BLaER1 treated with 17β-estradiol and CSF1 and Interleukin-3, amounts not matched to agents 10 nM and 100 nM (cell line): ENCODE measurements around the gene COMMD10.

ENCODE experiments used
- H3K27ac ChIP-seq, 11 experiments: shearing (Covaris generic); formaldehyde crosslinking; 2 replicates each; pipeline ENCODE4 v1.8.1; 2022
- H3K27me3 ChIP-seq, 11 experiments: shearing (Covaris generic); formaldehyde crosslinking; 2 replicates each; pipeline ENCODE4 v1.8.1; 2022
- H3K36me3 ChIP-seq, 11 experiments: shearing (Covaris generic); formaldehyde crosslinking; 2 replicates each; pipeline ENCODE4 v1.8.1; 2022
- H3K4me1 ChIP-seq, 10 experiments: shearing (Covaris generic); formaldehyde crosslinking; 2 replicates each; pipeline ENCODE4 v1.8.1; 2022
- H3K4me2 ChIP-seq, 11 experiments: shearing (Covaris generic); formaldehyde crosslinking; 2 replicates each; pipeline ENCODE4 v1.8.1; 2022
- H3K4me3 ChIP-seq, 10 experiments: shearing (Covaris generic); formaldehyde crosslinking; 2 replicates each; pipeline ENCODE4 v1.8.1; 2022
- H3K9ac ChIP-seq, 11 experiments: shearing (Covaris generic); formaldehyde crosslinking; 2 replicates each; pipeline ENCODE4 v1.8.1; 2022
- H3K9me3 ChIP-seq, 11 experiments: shearing (Covaris generic); formaldehyde crosslinking; replicated peaks in 1 of 11; 2 replicates each; pipeline ENCODE4 v1.8.1; 2022
- H4K20me1 ChIP-seq, 11 experiments: shearing (Covaris generic); formaldehyde crosslinking; 2 replicates each; pipeline ENCODE4 v1.8.1; 2022
- Cebpa-rat ChIP-seq, 11 experiments: shearing (Covaris generic); IDR thresholded peaks; 2 replicates each; pipeline ENCODE4 v1.8.1; 2022

Gene COMMD10

GRCh38 chr5:116154252-116154651, 69.4 kb downstream of the COMMD10 start:
- Histone ChIP-seq H3K4me1 (peaks cover 0 to 7% (median 0%) of the 10 kb centered on the region in 10 experiments; a peak in 1 of 20 replicates), H3K27me3 (no peaks in the 10 kb centered on the region)
- no peak for TF ChIP-seq Cebpa-rat (IDR thresholded peaks at IDR 0.05)

GRCh38 chr5:116154931-116155330, 70.1 kb downstream of the COMMD10 start:
- H3K27me3 ChIP-seq, result no peaks in the 10 kb centered on the region
- no peak overlapping the region for H3K9ac ChIP-seq
- TF ChIP-seq Cebpa-rat (IDR thresholded peaks at IDR 0.05), result no peak
- 0 out of 22 replicates have a peak, but pooled peaks cover 0 to 5% (median 0%) of the 10 kb centered on the region in 11 experiments for H4K20me1 ChIP-seq
- no peak overlapping the region for H3K4me3 ChIP-seq
- no peak overlapping the region for H3K4me2 ChIP-seq
- no peak overlapping the region for H3K27ac ChIP-seq
- 0 out of 22 replicates have a peak, but pooled peaks cover 0 to 3% (median 0%) of the 10 kb centered on the region in 11 experiments for H3K9me3 ChIP-seq
- H3K4me1 ChIP-seq, result peaks cover 0 to 7% (median 0%) of the 10 kb centered on the region in 10 experiments; a peak in 1 of 20 replicates
- peaks cover 0 to 9% (median 0%) of the 10 kb centered on the region in 11 experiments; a peak in 2 of 22 replicates for H3K36me3 ChIP-seq

More at GRCh38 chr5:116154252-116154651, 69.4 kb downstream of the COMMD10 start:
- Histone ChIP-seq H3K4me2 (no peak overlapping the region), H3K9me3 (0 out of 22 replicates have a peak, but pooled peaks cover 0 to 3% (median 0%) of the 10 kb centered on the region in 11 experiments), H3K4me3 (no peak overlapping the region), H3K9ac (no peak overlapping the region), H3K36me3 (peaks cover 0 to 6% (median 0%) of the 10 kb centered on the region in 11 experiments; a peak in 2 of 22 replicates), H4K20me1 (0 out of 22 replicates have a peak, but pooled peaks cover 0 to 5% (median 0%) of the 10 kb centered on the region in 11 experiments), H3K27ac (no peak overlapping the region)

GRCh38 chr5:116157902-116158301, 73.1 kb downstream of the COMMD10 start:
- peaks cover 0 to 7% (median 0%) of the 10 kb centered on the region in 10 experiments; a peak in 1 of 20 replicates for H3K4me1 ChIP-seq
- no peak overlapping the region for H3K4me2 ChIP-seq
- peaks cover 0 to 9% (median 0%) of the 10 kb centered on the region in 11 experiments; a peak in 2 of 22 replicates for H3K36me3 ChIP-seq
- no peaks in the 10 kb centered on the region for H3K27me3 ChIP-seq
- H3K27ac ChIP-seq, result no peak overlapping the region
- H3K9me3 ChIP-seq, result no peaks in the 10 kb centered on the region
- H3K9ac ChIP-seq, result no peak overlapping the region
- peaks cover 0 to 12% (median 0%) of the 10 kb centered on the region in 11 experiments; a peak in 1 of 22 replicates for H4K20me1 ChIP-seq
- no peak overlapping the region for H3K4me3 ChIP-seq
- TF ChIP-seq Cebpa-rat (IDR thresholded peaks at IDR 0.05), result no peak

GRCh38 chr5:116159006-116159405, 74.2 kb downstream of the COMMD10 start:
- H3K4me3 ChIP-seq, result no peak overlapping the region
- H3K9me3 ChIP-seq, result 0 out of 22 replicates have a peak, but pooled peaks cover 0 to 2% (median 0%) of the 10 kb centered on the region in 11 experiments
- H3K9ac ChIP-seq, result no peak overlapping the region
- H4K20me1 ChIP-seq, result peaks cover 0 to 12% (median 0%) of the 10 kb centered on the region in 11 experiments; a peak in 1 of 22 replicates
- no peak overlapping the region for H3K4me2 ChIP-seq
- no peak overlapping the region for H3K27ac ChIP-seq
- H3K27me3 ChIP-seq, result no peaks in the 10 kb centered on the region
- H3K4me1 ChIP-seq, result peaks cover 0 to 7% (median 0%) of the 10 kb centered on the region in 10 experiments; a peak in 1 of 20 replicates
- H3K36me3 ChIP-seq, result peaks cover 0 to 12% (median 3%) of the 10 kb centered on the region in 11 experiments; a peak in 11 of 22 replicates
- TF ChIP-seq Cebpa-rat (IDR thresholded peaks at IDR 0.05), result no peak

- Histone ChIP-seq H3K27me3 (no peaks in the 10 kb centered on the region), H3K4me3 (no peak overlapping the region), H3K4me2 (no peak overlapping the region), H3K9me3 (peaks cover 0 to 16% (median 9%) of the 10 kb centered on the region in 11 experiments; a peak in 9 of 22 replicates), H3K9ac (no peak overlapping the region), H3K36me3 (peaks cover 0 to 11% (median 0%) of the 10 kb centered on the region in 11 experiments; a peak in 4 of 22 replicates), H3K4me1 (peaks cover 0 to 11% (median 0%) of the 10 kb centered on the region in 10 experiments; a peak in 1 of 20 replicates), H4K20me1 (no peaks in the 10 kb centered on the region; a peak in 1 of 22 replicates), H3K27ac (no peak overlapping the region)
- TF ChIP-seq Cebpa-rat (IDR thresholded peaks at IDR 0.05), result no peak
Observed at GRCh38 chr5:116174111-116174510, 89.3 kb downstream of the COMMD10 start.

GRCh38 chr5:116176121-116176520, 91.3 kb downstream of the COMMD10 start:
- Histone ChIP-seq H3K4me2 (no peak overlapping the region), H3K9me3 (no peaks in the 10 kb centered on the region), H3K27me3 (no peaks in the 10 kb centered on the region), H4K20me1 (no peaks in the 10 kb centered on the region; a peak in 2 of 22 replicates), H3K4me3 (no peak overlapping the region), H3K27ac (no peak overlapping the region), H3K36me3 (peaks cover 0 to 11% (median 0%) of the 10 kb centered on the region in 11 experiments; a peak in 4 of 22 replicates), H3K9ac (no peak overlapping the region), H3K4me1 (no peaks in the 10 kb centered on the region)
- no peak for TF ChIP-seq Cebpa-rat (IDR thresholded peaks at IDR 0.05)

GRCh38 chr5:116178925-116179324, 94.1 kb downstream of the COMMD10 start:
- no peak overlapping the region for H3K27ac ChIP-seq
- no peak for TF ChIP-seq Cebpa-rat (IDR thresholded peaks at IDR 0.05)

GRCh38 chr5:116209166-116209565, 124.3 kb downstream of the COMMD10 start:
- no peak for TF ChIP-seq Cebpa-rat (IDR thresholded peaks at IDR 0.05)
- H3K4me3 ChIP-seq, result no peak overlapping the region
- no peak overlapping the region for H3K9ac ChIP-seq
- H3K9me3 ChIP-seq, result no peaks in the 10 kb centered on the region
- no peaks in the 10 kb centered on the region for H3K27me3 ChIP-seq
- H3K27ac ChIP-seq, result no peak overlapping the region
- H3K4me2 ChIP-seq, result no peak overlapping the region
- H4K20me1 ChIP-seq, result peaks cover 0 to 6% (median 0%) of the 10 kb centered on the region in 11 experiments; a peak in 3 of 22 replicates
- H3K36me3 ChIP-seq, result no peaks in the 10 kb centered on the region; a peak in 1 of 22 replicates
- no peaks in the 10 kb centered on the region for H3K4me1 ChIP-seq

More at GRCh38 chr5:116178925-116179324, 94.1 kb downstream of the COMMD10 start:
- H3K4me2 ChIP-seq, result no peak overlapping the region
- no peaks in the 10 kb centered on the region for H3K9me3 ChIP-seq
- H3K9ac ChIP-seq, result no peak overlapping the region
- H3K27me3 ChIP-seq, result no peaks in the 10 kb centered on the region
- H3K4me1 ChIP-seq, result no peaks in the 10 kb centered on the region
- H3K36me3 ChIP-seq, result peaks cover 0 to 9% (median 0%) of the 10 kb centered on the region in 11 experiments; a peak in 4 of 22 replicates
- no peaks in the 10 kb centered on the region; a peak in 2 of 22 replicates for H4K20me1 ChIP-seq
- H3K4me3 ChIP-seq, result no peak overlapping the region

- no peak overlapping the region for H3K9ac ChIP-seq
- no peaks in the 10 kb centered on the region for H3K9me3 ChIP-seq
- H3K27me3 ChIP-seq, result no peaks in the 10 kb centered on the region
- H3K27ac ChIP-seq, result no peak overlapping the region
- H3K4me3 ChIP-seq, result no peak overlapping the region
- no peaks in the 10 kb centered on the region for H3K4me1 ChIP-seq
- no peak for TF ChIP-seq Cebpa-rat (IDR thresholded peaks at IDR 0.05)
- no peaks in the 10 kb centered on the region; a peak in 1 of 22 replicates for H3K36me3 ChIP-seq
- peaks cover 0 to 6% (median 0%) of the 10 kb centered on the region in 11 experiments; a peak in 3 of 22 replicates for H4K20me1 ChIP-seq
- H3K4me2 ChIP-seq, result no peak overlapping the region
Observed at GRCh38 chr5:116212225-116212624, 127.4 kb downstream of the COMMD10 start.
